ENCODE results near the gene RPS26.

DNA sequence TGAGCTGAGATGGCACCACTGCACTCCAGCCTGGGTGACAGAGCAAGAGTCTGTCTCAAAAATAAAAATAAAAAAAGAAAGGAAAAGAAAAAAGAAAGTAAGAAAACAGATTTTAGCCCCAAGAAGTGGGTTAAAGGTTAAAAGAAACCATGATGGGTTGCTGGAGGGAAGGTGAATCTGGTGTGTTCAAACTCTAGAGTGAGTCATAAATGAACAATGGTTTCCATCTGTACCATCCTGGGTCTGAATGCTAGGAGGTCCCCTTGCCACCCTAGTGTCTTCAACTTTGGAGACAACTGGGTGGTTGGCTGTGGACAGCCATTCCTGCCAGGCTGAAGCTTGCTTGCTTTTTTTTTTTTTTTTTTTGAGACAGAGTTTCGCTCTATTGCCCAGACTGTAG, 1.6 kb upstream of the RPS26 start:
- TF ChIP-seq, protein P1, sequence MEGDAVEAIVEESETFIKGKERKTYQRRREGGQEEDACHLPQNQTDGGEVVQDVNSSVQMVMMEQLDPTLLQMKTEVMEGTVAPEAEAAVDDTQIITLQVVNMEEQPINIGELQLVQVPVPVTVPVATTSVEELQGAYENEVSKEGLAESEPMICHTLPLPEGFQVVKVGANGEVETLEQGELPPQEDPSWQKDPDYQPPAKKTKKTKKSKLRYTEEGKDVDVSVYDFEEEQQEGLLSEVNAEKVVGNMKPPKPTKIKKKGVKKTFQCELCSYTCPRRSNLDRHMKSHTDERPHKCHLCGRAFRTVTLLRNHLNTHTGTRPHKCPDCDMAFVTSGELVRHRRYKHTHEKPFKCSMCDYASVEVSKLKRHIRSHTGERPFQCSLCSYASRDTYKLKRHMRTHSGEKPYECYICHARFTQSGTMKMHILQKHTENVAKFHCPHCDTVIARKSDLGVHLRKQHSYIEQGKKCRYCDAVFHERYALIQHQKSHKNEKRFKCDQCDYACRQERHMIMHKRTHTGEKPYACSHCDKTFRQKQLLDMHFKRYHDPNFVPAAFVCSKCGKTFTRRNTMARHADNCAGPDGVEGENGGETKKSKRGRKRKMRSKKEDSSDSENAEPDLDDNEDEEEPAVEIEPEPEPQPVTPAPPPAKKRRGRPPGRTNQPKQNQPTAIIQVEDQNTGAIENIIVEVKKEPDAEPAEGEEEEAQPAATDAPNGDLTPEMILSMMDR (IDR thresholded peaks at IDR 0.05) = no peak
- TF ChIP-seq POLR2AphosphoS5 (IDR thresholded peaks at IDR 0.05; ENCODE audit: low read depth, low read length) = no peak
- TF ChIP-seq, protein P2, sequence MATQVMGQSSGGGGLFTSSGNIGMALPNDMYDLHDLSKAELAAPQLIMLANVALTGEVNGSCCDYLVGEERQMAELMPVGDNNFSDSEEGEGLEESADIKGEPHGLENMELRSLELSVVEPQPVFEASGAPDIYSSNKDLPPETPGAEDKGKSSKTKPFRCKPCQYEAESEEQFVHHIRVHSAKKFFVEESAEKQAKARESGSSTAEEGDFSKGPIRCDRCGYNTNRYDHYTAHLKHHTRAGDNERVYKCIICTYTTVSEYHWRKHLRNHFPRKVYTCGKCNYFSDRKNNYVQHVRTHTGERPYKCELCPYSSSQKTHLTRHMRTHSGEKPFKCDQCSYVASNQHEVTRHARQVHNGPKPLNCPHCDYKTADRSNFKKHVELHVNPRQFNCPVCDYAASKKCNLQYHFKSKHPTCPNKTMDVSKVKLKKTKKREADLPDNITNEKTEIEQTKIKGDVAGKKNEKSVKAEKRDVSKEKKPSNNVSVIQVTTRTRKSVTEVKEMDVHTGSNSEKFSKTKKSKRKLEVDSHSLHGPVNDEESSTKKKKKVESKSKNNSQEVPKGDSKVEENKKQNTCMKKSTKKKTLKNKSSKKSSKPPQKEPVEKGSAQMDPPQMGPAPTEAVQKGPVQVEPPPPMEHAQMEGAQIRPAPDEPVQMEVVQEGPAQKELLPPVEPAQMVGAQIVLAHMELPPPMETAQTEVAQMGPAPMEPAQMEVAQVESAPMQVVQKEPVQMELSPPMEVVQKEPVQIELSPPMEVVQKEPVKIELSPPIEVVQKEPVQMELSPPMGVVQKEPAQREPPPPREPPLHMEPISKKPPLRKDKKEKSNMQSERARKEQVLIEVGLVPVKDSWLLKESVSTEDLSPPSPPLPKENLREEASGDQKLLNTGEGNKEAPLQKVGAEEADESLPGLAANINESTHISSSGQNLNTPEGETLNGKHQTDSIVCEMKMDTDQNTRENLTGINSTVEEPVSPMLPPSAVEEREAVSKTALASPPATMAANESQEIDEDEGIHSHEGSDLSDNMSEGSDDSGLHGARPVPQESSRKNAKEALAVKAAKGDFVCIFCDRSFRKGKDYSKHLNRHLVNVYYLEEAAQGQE (IDR thresholded peaks at IDR 0.05; ENCODE audit: insufficient read depth in 1 of 2, low read depth in 2 of 2, low read length in 1 of 2) = no peak
- no peak for TF ChIP-seq SIN3A (IDR thresholded peaks at IDR 0.05; ENCODE audit: borderline replicate concordance, insufficient read depth, low read depth, low read length)
